ENCODE data around the gene SRR. TPM values are rescaled to one million over a fixed set of nuclear protein-coding genes. Genes with fewer than 3 reads are reported as not detected.
A peak's percentile ranks its signal among the peaks of the same experiment; 100 is the strongest.

Gene SRR
- total RNA-seq, 1 experiment from 2014 or later = 5.6 TPM

- Histone ChIP-seq H3K23ac (ENCODE audit: insufficient read length, low read depth, low read length) (no peak overlapping the region), H4K8ac (replicated peaks; ENCODE audit: insufficient read length, low read depth, low read length) (no peak overlapping the region), H3K27me3 (ENCODE audit: insufficient read depth, low read length) (no peaks in the 10 kb centered on the region), H3K14ac (ENCODE audit: insufficient read depth, low read length) (no peak overlapping the region), H2AK5ac (ENCODE audit: insufficient read length, low read length) (no peak overlapping the region), H4K91ac (ENCODE audit: insufficient read length, low read depth, low read length) (no peak overlapping the region), H3K4me2 (ENCODE audit: insufficient read depth, insufficient read length, low read length) (no peak overlapping the region), H3K56ac (ENCODE audit: insufficient read length, low read depth, low read length) (no peak overlapping the region), H3K79me1 (ENCODE audit: insufficient read depth, low read depth, low read length, poor library complexity, severe bottlenecking) (no peaks in the 10 kb centered on the region), H3K9ac (ENCODE audit: extremely low read depth, insufficient read length, low read length) (no peak overlapping the region), H2BK15ac (ENCODE audit: low read depth, low read length) (no peak overlapping the region), H3T11ph (ENCODE audit: low read length) (no peak overlapping the region), H3K18ac (ENCODE audit: insufficient read length, low read depth, low read length) (no peak overlapping the region), H2BK20ac (ENCODE audit: low read depth, low read length, poor library complexity, severe bottlenecking) (no peak overlapping the region), H4K20me1 (ENCODE audit: control insufficient read depth, insufficient read depth, insufficient read length) (no peaks in the 10 kb centered on the region), H3K23me2 (ENCODE audit: insufficient read length, low read depth, low read length, poor library complexity, severe bottlenecking) (no peaks in the 10 kb centered on the region), H3K27ac (ENCODE audit: insufficient read length, low read depth, low read length) (no peak overlapping the region), H3K4ac (ENCODE audit: low read depth, low read length) (no peak overlapping the region), H2BK120ac (ENCODE audit: low read depth, low read length, poor library complexity, severe bottlenecking) (no peak overlapping the region), H2AFZ (ENCODE audit: low read length) (no peak overlapping the region), H3K9me3 (ENCODE audit: control insufficient read depth, low read depth, low read length) (no peaks in the 10 kb centered on the region), H4K5ac (ENCODE audit: insufficient read length, low read depth, low read length) (no peak overlapping the region), H2BK5ac (ENCODE audit: insufficient read length, low read length) (no peak overlapping the region), H3K79me2 (ENCODE audit: insufficient read depth, low read length) (no peaks in the 10 kb centered on the region), H3K4me1 (ENCODE audit: insufficient read depth, low read length) (no peaks in the 10 kb centered on the region), H2BK12ac (ENCODE audit: insufficient read length, low read depth, low read length) (no peak overlapping the region)
- DNase-seq = no peak
- Mint-ChIP-seq H3K9me3 (no peaks in the 10 kb centered on the region), H3K4me3 (no peak overlapping the region), H3K27me3 (ENCODE audit: low read depth) (no peaks in the 10 kb centered on the region), H3K36me3 (ENCODE audit: insufficient read depth in 1 of 3, low read depth in 3 of 3) (peaks cover 2 to 19% (median 15%) of the 10 kb centered on the region in 3 experiments; a peak in 5 of 7 replicates), H3K27ac (peak overlapping the region in 1 of 3 experiments; percentile 70; a peak in 3 of 7 replicates), H3K4me1 (peaks cover 15 to 23% of the 10 kb centered on the region in 2 experiments)
- WGBS (ENCODE audit: extremely low coverage, insufficient read length, low lambda C conversion rate) = no CpG with 5 or more reads among the region's 30 CpGs
- TF ChIP-seq CTCF (conservative IDR thresholded peaks at IDR 0.05) = no peak
Observed at GRCh38 chr17:2371183-2372130, 67.7 kb downstream of the SRR start.

Data from H9 (cell line).